HG03108 (cell line): ENCODE results near the gene TMEM184B.

Experiments used
- ATAC-seq: cut with Tn5 transposase; IDR thresholded peaks from one replicate; pipeline ENCODE4 v1.9.1; 2021; ENCODE audit warnings: moderate library complexity; ENCODE audit not compliant: unreplicated experiment

Gene TMEM184B

GRCh38 chr22:38272373-38273134 lies at the start of gene TMEM184B:
Gene TMEM184B, minus strand, starts transcription at chr22:38273010. Its CDS starts 25,049 bp downstream, at chr22:38247961.
- peak; percentile 67 for ATAC-seq

GRCh38 chr22:38320605-38321402 lies 48.0 kb upstream of the TMEM184B start:
- no peak for ATAC-seq

DNA sequence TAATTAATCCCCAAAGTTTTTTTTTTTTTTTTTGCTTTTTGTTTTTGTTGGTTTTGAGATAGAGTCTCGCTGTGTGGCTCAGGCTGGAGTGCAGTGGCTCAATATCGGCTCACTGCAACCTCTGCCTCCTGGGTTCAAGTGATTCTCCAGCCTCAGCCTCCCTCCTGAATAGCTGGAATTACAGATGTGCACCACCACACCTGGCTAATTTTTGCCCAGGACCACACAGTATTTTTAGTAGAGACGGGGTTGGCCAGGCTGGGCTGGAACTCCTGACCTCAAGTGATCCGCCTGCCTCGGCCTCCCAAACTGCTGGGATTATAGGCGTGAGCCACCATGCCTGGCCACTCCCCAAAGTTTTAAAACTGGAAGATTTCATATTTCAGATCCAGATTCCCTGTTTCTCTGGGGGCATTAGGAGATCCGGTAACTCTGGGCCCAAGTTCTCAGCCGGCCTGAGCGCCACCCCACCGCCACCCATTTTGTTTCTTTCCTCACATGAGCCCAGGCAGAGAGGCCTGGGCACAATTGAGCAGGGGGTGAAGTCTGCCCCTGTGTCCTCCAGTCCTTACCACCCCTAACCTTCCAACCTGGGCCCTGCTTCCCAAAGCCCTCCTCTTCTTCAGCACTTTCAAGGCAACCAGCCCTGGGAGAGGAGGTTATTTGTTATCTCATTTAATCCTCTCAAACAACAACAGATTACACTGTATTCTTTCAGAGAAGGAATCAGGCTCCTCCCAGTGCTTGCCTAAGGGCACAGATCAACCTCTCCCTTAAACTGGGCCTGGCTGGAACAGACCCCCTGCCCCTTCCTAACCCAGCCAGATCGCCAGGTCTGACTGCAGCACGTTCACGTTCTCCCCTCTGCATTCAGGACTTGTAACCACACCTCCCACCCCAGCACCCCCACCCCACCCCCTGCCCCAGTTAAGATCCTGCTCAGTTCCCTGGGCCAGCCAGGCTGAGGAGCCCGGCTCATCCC lies 46.3 kb upstream of the TMEM184B start:
- no peak for ATAC-seq

DNA sequence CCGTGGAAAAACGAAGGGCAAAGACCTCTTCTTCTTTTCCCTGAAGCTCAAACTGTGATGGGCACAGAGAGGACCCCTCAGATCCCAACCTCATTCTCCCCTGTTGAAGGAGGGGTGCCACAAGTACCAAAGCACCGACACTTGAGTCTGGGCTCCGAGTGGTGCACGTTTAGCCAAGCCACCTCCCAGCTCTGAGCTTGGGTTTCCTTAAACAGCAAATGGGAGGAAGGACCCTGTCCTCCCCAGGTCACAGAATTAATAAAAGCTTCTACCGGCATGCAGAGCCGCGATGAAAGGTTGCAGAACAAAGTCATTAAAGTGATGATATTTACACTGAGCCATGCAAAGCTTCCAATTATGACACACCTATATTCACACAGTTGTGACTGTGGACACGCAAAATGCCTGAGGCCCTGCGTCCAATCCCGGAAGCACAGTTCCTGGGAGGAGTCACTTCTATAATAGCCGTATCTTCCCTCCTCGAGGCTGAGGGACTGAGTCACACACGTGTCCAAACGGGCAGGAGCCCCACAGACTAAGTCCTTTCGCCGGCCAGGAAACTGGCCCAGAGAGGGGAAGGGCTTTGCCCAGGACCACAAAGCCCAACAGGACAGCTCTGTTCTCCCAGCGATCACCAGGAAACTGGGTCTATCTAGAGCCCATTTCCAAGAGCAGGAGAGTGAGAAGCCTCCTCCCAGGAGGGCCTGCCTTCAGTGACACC lies 45.3 kb upstream of the TMEM184B start:
- ATAC-seq = no peak

- peak; percentile 35 for ATAC-seq
These were observed 44.5 kb upstream of the TMEM184B start, which contains the start of gene CSNK1E for GRCh38 chr22:38317122-38317994. Gene CSNK1E, minus strand, starts transcription at chr22:38317433. Its CDS starts 3,276 bp downstream, at chr22:38314157.

DNA sequence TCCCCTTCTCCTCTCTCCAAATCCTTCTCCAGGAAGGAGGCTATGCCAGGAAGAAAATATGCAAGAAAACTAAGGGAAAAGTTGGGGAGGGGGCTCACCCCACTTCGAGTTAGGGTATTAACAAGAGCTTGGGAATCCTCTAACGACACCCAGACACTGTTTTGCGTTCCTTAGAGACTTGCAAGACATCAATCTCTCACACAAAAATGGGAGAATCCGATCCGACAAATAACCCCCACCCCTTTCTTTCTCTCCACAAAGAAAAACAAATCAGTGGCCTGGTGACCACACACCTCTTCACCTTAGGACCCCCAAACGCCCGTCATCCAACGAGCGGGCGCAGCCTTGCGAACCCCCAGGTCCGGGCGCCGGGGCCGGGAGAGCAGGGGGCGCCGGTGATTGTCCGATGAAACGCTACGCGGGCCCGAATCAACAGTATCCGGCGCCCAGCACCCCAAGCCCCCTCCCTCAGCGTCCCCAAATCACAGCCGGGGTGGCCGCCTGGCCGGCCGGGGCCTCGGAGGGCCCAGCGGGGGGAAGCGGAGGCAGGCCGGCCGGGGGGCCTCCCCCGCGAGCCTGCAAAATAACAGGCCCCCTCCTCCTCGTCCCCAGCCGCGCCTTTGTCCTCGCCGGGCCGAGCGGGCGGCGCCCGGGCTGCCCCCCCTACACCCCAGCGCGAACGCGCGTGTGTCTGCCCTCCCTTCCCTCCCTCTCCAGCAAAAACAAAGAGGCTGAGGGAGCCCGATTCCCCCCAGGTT lies 43.7 kb upstream of the TMEM184B start:
- peak; percentile 12 for ATAC-seq

- ATAC-seq = no peak
These were observed 43.1 kb upstream of the TMEM184B start for GRCh38 chr22:38315823-38316363.

DNA sequence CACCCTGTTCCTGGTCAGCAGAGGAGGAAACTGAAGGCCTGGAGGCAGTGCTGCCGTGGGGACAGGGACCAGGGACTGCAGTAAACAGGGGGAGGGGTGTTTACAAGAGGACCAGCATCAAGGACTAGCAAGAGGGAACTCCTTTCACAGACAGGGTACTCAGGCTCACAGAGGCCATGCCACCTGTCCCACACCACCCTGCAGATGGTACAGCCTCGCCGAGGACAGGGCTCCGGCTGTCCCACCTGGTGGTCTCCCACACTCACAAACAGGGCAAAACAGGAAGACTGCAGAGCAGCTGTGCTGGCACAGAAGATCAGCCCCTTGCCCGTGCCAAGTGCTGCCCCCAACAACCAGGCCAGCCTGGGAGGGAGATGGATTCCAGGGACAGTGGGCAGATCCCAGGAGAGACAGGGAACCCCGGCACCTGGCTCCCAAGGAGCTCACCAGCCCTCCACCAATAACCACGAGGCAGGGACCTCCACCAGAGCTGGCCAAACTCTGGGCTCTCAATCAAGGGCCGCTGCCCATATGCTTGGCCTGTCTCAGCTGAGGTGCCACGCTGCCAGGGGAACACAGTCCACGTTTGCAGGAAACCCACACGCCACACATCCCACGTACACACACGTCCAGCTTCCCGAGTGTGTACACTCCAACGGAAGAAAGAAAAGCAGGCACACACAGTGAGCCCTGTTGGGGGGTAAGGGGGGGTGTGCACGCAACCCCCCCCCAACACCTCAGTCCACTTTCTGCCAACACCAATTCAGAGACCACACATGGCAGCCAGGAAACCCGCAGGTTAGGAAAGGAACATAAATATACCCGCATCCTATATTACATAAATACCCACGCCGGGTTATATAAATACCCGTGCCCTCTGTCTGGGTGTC lies 42.4 kb upstream of the TMEM184B start:
- ATAC-seq = no peak

- ATAC-seq = no peak
These were observed 41.5 kb upstream of the TMEM184B start for GRCh38 chr22:38314051-38314932.

- no peak for ATAC-seq
These were observed 40.7 kb upstream of the TMEM184B start for GRCh38 chr22:38313384-38313955.

GRCh38 chr22:38312261-38312800 lies 39.5 kb upstream of the TMEM184B start:
- no peak for ATAC-seq

DNA sequence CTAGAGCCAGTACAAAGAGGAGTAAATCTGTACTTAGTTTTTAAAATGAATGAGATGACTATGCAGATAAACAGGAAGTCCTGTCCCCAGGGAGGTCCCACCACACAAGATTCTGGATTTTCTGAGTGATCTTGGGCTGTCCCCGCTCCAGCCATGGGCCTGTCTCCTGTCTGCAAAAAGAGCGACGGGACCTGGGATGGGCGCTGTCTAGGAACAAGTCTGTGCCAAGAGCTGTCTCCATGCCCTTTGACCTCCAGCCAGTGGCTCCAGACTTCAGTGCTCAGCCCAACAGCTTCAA lies 38.5 kb upstream of the TMEM184B start:
- ATAC-seq = no peak

GRCh38 chr22:38310518-38311322 lies 37.9 kb upstream of the TMEM184B start:
- ATAC-seq = no peak

DNA sequence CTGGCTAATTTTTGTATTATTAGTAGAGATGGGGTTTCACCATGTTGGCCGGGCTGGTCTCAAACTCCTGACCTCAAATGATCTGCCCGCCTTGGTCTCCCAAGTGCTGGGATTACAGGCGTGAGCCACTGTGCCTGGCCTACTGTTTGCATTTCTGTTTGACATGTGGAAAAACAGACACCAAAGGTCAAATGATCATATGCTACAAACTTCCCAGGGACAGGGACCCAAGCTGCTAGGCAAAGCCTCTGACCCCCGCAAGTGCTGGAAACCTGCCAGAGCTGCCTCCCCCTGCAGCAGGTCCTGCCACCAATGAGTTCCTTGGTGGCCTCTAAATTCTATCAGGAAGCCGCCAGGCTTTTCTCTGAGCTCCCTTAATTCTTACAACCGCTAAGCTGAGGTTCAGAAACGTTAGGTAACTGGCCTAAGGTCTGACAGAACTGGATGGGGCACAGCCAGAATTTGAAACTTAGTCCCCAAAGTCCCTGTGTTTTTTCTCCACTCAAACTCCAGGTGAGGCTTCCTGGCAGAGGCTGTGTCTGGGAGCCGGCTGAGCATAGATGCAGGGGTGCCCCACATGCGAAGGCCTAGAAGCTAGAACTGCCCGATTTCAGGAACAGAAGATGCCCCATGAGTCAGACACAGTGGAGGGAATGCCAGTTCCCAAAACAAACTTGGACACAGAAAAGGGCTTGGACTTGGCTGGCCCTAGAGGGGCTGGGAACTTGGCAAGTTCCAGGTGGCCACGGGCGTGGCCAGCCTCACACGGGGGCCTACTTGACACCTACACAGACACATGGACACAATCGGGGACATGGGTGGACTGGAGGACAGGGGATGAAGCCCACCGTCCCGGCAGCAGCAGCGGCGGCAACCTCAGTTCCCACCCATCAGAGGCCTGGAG lies 37.1 kb upstream of the TMEM184B start:
- ATAC-seq = no peak
